IMR-90 (cell line): Measurements from ENCODE around the gene UBASH3A. TPM values are rescaled to one million over a fixed set of nuclear protein-coding genes. Genes with fewer than 3 reads are reported as not detected.

ENCODE experiments used
- ATAC-seq: fragments of 200-7000 bp; cut with Tn5 transposase; 2 replicates; pipeline ENCODE4 v1.9.1; 2020; ENCODE audit warnings: low read depth, mild to moderate bottlenecking, moderate library complexity
- BruUV-seq: library from RNA; stranded (reverse); fragments of 400-500 nt; replicated peaks from 2 replicates; lab custom pipeline; 2021; lab: Mats Ljungman, UMichigan
- CTCF ChIA-PET: fragments of 300-600 bp; formaldehyde crosslinking; extraction: SDS; loops from one replicate; lab custom pipeline; 2021; ENCODE audit warnings: antibody characterized with exemption; lab: Yijun Ruan, JAX
- POLR2A ChIA-PET: fragments of 300-600 bp; sonication (Branson Sonifier 250); formaldehyde crosslinking; loops from one replicate; lab custom pipeline; 2022; ENCODE audit warnings: antibody characterized with exemption; ENCODE audit not compliant: unreplicated experiment; lab: Charles Lee
- DNase-seq: peaks from one replicate; pipeline ENCODE4 v3.0.0; 2013
- H2AFZ ChIP-seq: replicated peaks from 2 replicates; pipeline ENCODE3; 2013; ENCODE audit warnings: low read length, mild to moderate bottlenecking; ENCODE audit not compliant: poor library complexity
- H2AK5ac ChIP-seq: 2 replicates; pipeline ENCODE4 v1.6.1; 2013; ENCODE audit warnings: low read depth, low read length, inconsistent platforms
- H2AK9ac ChIP-seq: replicated peaks from 2 replicates; pipeline ENCODE3; 2013; ENCODE audit warnings: mild to moderate bottlenecking, low read depth, low read length, moderate library complexity; ENCODE audit not compliant: poor library complexity
- H2BK120ac ChIP-seq: 2 replicates; pipeline ENCODE4 v1.6.1; 2013; ENCODE audit warnings: low read depth, low read length, inconsistent platforms
- H2BK15ac ChIP-seq: 3 replicates; pipeline ENCODE4 v1.6.1; 2013; ENCODE audit warnings: low read depth, low read length, inconsistent platforms
- H2BK20ac ChIP-seq: 2 replicates; pipeline ENCODE4 v1.6.1; 2013; ENCODE audit warnings: low read depth, mild to moderate bottlenecking, inconsistent platforms, low read length, moderate library complexity
- H2BK5ac ChIP-seq: 2 replicates; pipeline ENCODE4 v1.6.1; 2013; ENCODE audit warnings: mild to moderate bottlenecking, low read depth, low read length, inconsistent platforms; ENCODE audit not compliant: poor library complexity, severe bottlenecking
- H3K14ac ChIP-seq: replicated peaks from 2 replicates; pipeline ENCODE4 v1.6.1; 2013; ENCODE audit warnings: low read depth, low read length, inconsistent platforms
- H3K18ac ChIP-seq: 2 replicates; pipeline ENCODE4 v1.6.1; 2013; ENCODE audit warnings: low read depth, low read length, control low read depth
- H3K23ac ChIP-seq: 2 replicates; pipeline ENCODE4 v1.6.1; 2013; ENCODE audit warnings: low read depth, low read length, inconsistent platforms
- H3K27ac ChIP-seq: 2 replicates; pipeline ENCODE4 v1.5.1; 2013; ENCODE audit warnings: mild to moderate bottlenecking, control low read depth, low read length; ENCODE audit not compliant: insufficient read depth
- H3K27me3 ChIP-seq: 2 replicates; pipeline ENCODE4 v1.6.1; 2013; ENCODE audit warnings: low read length; ENCODE audit not compliant: control insufficient read depth, insufficient read depth
- H3K36me3 ChIP-seq: 2 replicates; pipeline ENCODE4 v1.6.1; 2013; ENCODE audit warnings: low read length, mixed read lengths; ENCODE audit not compliant: control insufficient read depth, insufficient read depth
- H3K4ac ChIP-seq: 2 replicates; pipeline ENCODE4 v1.6.1; 2013; ENCODE audit warnings: low read depth, low read length, inconsistent platforms
- H3K4me1 ChIP-seq: 2 replicates; pipeline ENCODE4 v1.6.1; 2013; ENCODE audit warnings: low read length, mixed read lengths; ENCODE audit not compliant: control insufficient read depth, insufficient read depth
- H3K4me2 ChIP-seq: 2 replicates; pipeline ENCODE4 v1.6.1; 2013; ENCODE audit warnings: low read depth, mild to moderate bottlenecking, control low read depth, low read length, moderate library complexity
- H3K4me3 ChIP-seq: 2 replicates; pipeline ENCODE4 v1.5.1; 2013; ENCODE audit warnings: low read depth, mild to moderate bottlenecking, control low read depth, low read length, moderate library complexity; ENCODE audit not compliant: insufficient read depth
- H3K56ac ChIP-seq: 2 replicates; pipeline ENCODE4 v1.6.1; 2013; ENCODE audit warnings: low read length, inconsistent platforms; ENCODE audit not compliant: insufficient read depth; ENCODE audit errors: extremely low read depth
- H3K79me1 ChIP-seq, 2 experiments: 2 replicates each; pipeline ENCODE4 v1.6.1; 2013; ENCODE audit warnings: low read length in 2 of 2, inconsistent platforms in 1 of 2, low read depth in 1 of 2
- H3K9ac ChIP-seq: 2 replicates; pipeline ENCODE4 v1.6.1; 2013; ENCODE audit warnings: low read depth, low read length, control low read depth
- H3K9me1 ChIP-seq: 2 replicates; pipeline ENCODE4 v1.6.1; 2013; ENCODE audit warnings: low read length, inconsistent platforms; ENCODE audit not compliant: insufficient read depth
- H3K9me3 ChIP-seq: 2 replicates; pipeline ENCODE4 v1.6.1; 2013; ENCODE audit warnings: low read length; ENCODE audit not compliant: control insufficient read depth, insufficient read depth
- H4K20me1 ChIP-seq: 2 replicates; pipeline ENCODE4 v1.6.1; 2013; ENCODE audit warnings: low read length, inconsistent platforms; ENCODE audit not compliant: insufficient read depth
- H4K5ac ChIP-seq: 2 replicates; pipeline ENCODE4 v1.6.1; 2013; ENCODE audit warnings: mild to moderate bottlenecking, low read depth, low read length, control low read depth
- H4K8ac ChIP-seq, 2 experiments: 2 replicates each; pipeline ENCODE4 v1.6.1; 2013; ENCODE audit warnings: low read depth in 2 of 2, low read length in 2 of 2, control low read depth in 1 of 2, inconsistent platforms in 1 of 2
- H4K91ac ChIP-seq: 2 replicates; pipeline ENCODE4 v1.6.1; 2013; ENCODE audit warnings: low read depth, low read length, inconsistent platforms; ENCODE audit not compliant: insufficient read depth
- BHLHE40 ChIP-seq: fragments of 150-350 bp; IDR thresholded peaks from 2 replicates; pipeline ENCODE4 v1.6.1; 2016; ENCODE audit warnings: mild to moderate bottlenecking, low read depth, low read length
- CEBPB ChIP-seq: IDR thresholded peaks from 2 replicates; pipeline ENCODE4 v1.6.1; 2012; ENCODE audit warnings: low read depth, low read length, improper control_type of control experiment
- CHD1 ChIP-seq: IDR thresholded peaks from 2 replicates; pipeline ENCODE4 v1.6.1; 2012; ENCODE audit warnings: low read depth, low read length, improper control_type of control experiment
- CTCF ChIP-seq: conservative IDR thresholded peaks from 2 replicates; pipeline ENCODE4 v1.5.1; 2012; ENCODE audit warnings: mild to moderate bottlenecking, low read depth, low read length, improper control_type of control experiment
- ELK1 ChIP-seq: fragments of 150-350 bp; IDR thresholded peaks from 2 replicates; pipeline ENCODE4 v1.6.1; 2016; ENCODE audit warnings: low read depth, mild to moderate bottlenecking, low read length, moderate library complexity, borderline replicate concordance
- FOS ChIP-seq: fragments of 150-350 bp; IDR thresholded peaks from 2 replicates; pipeline ENCODE4 v1.6.1; 2016; ENCODE audit warnings: low read depth, low read length
- MAFK ChIP-seq: IDR thresholded peaks from 2 replicates; pipeline ENCODE4 v1.6.1; 2012; ENCODE audit warnings: low read depth, low read length, improper control_type of control experiment
- MAZ ChIP-seq: IDR thresholded peaks from 2 replicates; pipeline ENCODE4 v1.6.1; 2012; ENCODE audit warnings: low read depth, mild to moderate bottlenecking, low read length, improper control_type of control experiment, moderate library complexity, borderline replicate concordance
- MXI1 ChIP-seq: IDR thresholded peaks from 2 replicates; pipeline ENCODE4 v1.6.1; 2012; ENCODE audit warnings: low read depth, mild to moderate bottlenecking, low read length, moderate library complexity, borderline replicate concordance
- NFE2L2 ChIP-seq: fragments of 150-350 bp; IDR thresholded peaks from 2 replicates; pipeline ENCODE4 v1.6.1; 2016; ENCODE audit warnings: low read depth, mild to moderate bottlenecking, low read length
- POLR2A ChIP-seq: IDR thresholded peaks from 2 replicates; pipeline ENCODE4 v1.6.1; 2012; ENCODE audit warnings: mild to moderate bottlenecking, low read depth, low read length
- RAD21 ChIP-seq: IDR thresholded peaks from 2 replicates; pipeline ENCODE4 v1.6.1; 2012; ENCODE audit warnings: low read length, improper control_type of control experiment
- RCOR1 ChIP-seq: IDR thresholded peaks from 2 replicates; pipeline ENCODE4 v1.6.1; 2012; ENCODE audit warnings: mild to moderate bottlenecking, low read length, improper control_type of control experiment; ENCODE audit not compliant: insufficient replicate concordance
- SMC3 ChIP-seq: fragments of 150-350 bp; IDR thresholded peaks from 2 replicates; pipeline ENCODE4 v1.6.1; 2016; ENCODE audit warnings: low read depth, mild to moderate bottlenecking, antibody characterized with exemption, low read length, moderate library complexity
- WGBS, 2 experiments: methylation state at CpG; one replicate each; pipeline versions ENCODE4 v1.1.5 to v1.1.7; 2013; ENCODE audit warnings: missing lambda C conversion rate in 2 of 2; ENCODE audit not compliant: insufficient read length in 1 of 2; ENCODE audit errors: extremely low coverage in 2 of 2; 5-methylcytosine and 5-hydroxymethylcytosine counted together
- dilution Hi-C: fragments of 300-500 bp; cut with HindIII; formaldehyde crosslinking; loops from one replicate; pipeline ENCODE4 v1.14.3; 2018; ENCODE audit warnings: low sequenced_read_pairs; ENCODE audit not compliant: unreplicated experiment
- in situ Hi-C: fragments of 300-500 bp; cut with MboI; formaldehyde crosslinking; loops from 3 replicates; pipeline ENCODE4 v1.14.3; 2019; ENCODE audit warnings: low sequenced_read_pairs, inconsistent platforms, mixed read lengths
- intact Hi-C: fragments of 100-400 bp; cut with micrococcal nuclease; formaldehyde crosslinking; loops from 2 replicates; pipeline ENCODE4 v1.10.0; 2022
- polyA plus RNA-seq, 3 experiments: library from polyadenylated mRNA; depleted of rRNA; stranded (reverse); fragments of >200 nt; gene quantifications; 2 replicates each; pipeline ENCODE4 v1.2.3, GENCODE V29; 2012; ENCODE audit warnings: low replicate concordance in 1 of 3
- total RNA-seq: library from RNA; depleted of rRNA; stranded (reverse); fragments of >200 nt; gene quantifications from 2 replicates; pipeline ENCODE4 v1.2.3, GENCODE V29; 2012

UBASH3A gene
- total and polyA plus RNA-seq, 2 of the 4 experiments (the other 2 are of a cell fraction): not detected

- Histone ChIP-seq H3K14ac (no peak overlapping the region), H2BK20ac (no peak overlapping the region), H2BK120ac (no peak overlapping the region), H3K9ac (no peak overlapping the region), H2AK5ac (no peak overlapping the region), H3K23ac (no peak overlapping the region), H3K27me3 (peaks cover 16% of the 10 kb centered on the region), H2AFZ (no peak overlapping the region), H3K4ac (no peak overlapping the region), H4K5ac (no peak overlapping the region), H3K27ac (no peak overlapping the region), H3K4me1 (no peaks in the 10 kb centered on the region), H3K4me2 (no peak overlapping the region), H2BK15ac (no peak overlapping the region), H3K9me3 (no peaks in the 10 kb centered on the region), H3K9me1 (no peaks in the 10 kb centered on the region), H2BK5ac (no peak overlapping the region), H3K36me3 (no peaks in the 10 kb centered on the region), H2AK9ac (no peak overlapping the region), H4K91ac (no peak overlapping the region), H3K4me3 (no peak overlapping the region), H4K20me1 (no peaks in the 10 kb centered on the region), H3K56ac (no peak overlapping the region), H3K18ac (no peak overlapping the region), H3K79me1 (no peaks in the 10 kb centered on the region), H4K8ac (no peak overlapping the region)
- in situ Hi-C loops: no loop called here
- BruUV-seq: no TSS peak
- intact Hi-C loops: no loop called here
- ATAC-seq (no peak), DNase-seq (no peak)
- CTCF ChIA-PET: no interaction called here
- POLR2A ChIA-PET: no interaction called here
- TF ChIP-seq ELK1 (no peak), CHD1 (no peak), RAD21 (no peak), BHLHE40 (no peak), MXI1 (no peak), NFE2L2 (no peak), CEBPB (no peak), MAFK (no peak), SMC3 (no peak), CTCF (no peak), FOS (no peak), RCOR1 (no peak), MAZ (no peak), POLR2A (no peak)
- dilution Hi-C loops: no loop called here
- WGBS, 2 experiments: no CpG with 5 or more reads among the region's 8 CpGs
Observed at GRCh38 chr21:42363312-42363711, 40.4 kb upstream of the UBASH3A start.
